K562 (cell line): ENCODE measurements around the gene ZCCHC8. TPM values are rescaled to one million over a fixed set of nuclear protein-coding genes. Genes with fewer than 3 reads are reported as not detected.

Experiments used
- ATAC-seq: fragments of 200-7000 bp; cut with Tn5 transposase; 3 replicates; pipeline ENCODE4 v1.9.1; 2020; ENCODE audit warnings: moderate library complexity
- BruUV-seq: library from RNA; stranded (reverse); fragments of 400-500 nt; replicated peaks from 2 replicates; lab custom pipeline; 2021; lab: Mats Ljungman, UMichigan
- CTCF ChIA-PET: fragments of 300-600 bp; formaldehyde crosslinking; extraction: SDS; loops from one replicate; lab custom pipeline; 2021; ENCODE audit warnings: low intra/inter-chr PET ratio; lab: Yijun Ruan, JAX
- POLR2A ChIA-PET: fragments of 300-600, 350-650 bp; sonication (Branson Sonifier 250); formaldehyde crosslinking; extraction: SDS; loops from one replicate; lab custom pipeline; 2021; ENCODE audit warnings: antibody characterized with exemption, inconsistent platforms; lab: Yijun Ruan, JAX
- DNase-seq, 4 experiments: peaks; one replicate each; pipeline versions ENCODE4 v3.0.0 to v3.0.0-alpha.2; 2011 to 2018; ENCODE audit warnings: low spot score in 3 of 4, mixed read lengths in 3 of 4; ENCODE audit errors: extremely low read depth in 1 of 4
- FAIRE-seq: peaks from 2 replicates; lab custom pipeline; 2011; peaks lifted over from hg19 to GRCh38; lab: Jason Lieb, UNC
- H2AFZ ChIP-seq: 2 replicates; pipeline ENCODE4 v1.6.0; 2011; ENCODE audit warnings: low read depth, low read length, control low read depth, inconsistent platforms
- H3K27ac ChIP-seq: fragments of 200-600 bp; 3 replicates; pipeline ENCODE4 v1.8.0; 2011; ENCODE audit warnings: low read depth, mild to moderate bottlenecking, control low read depth, inconsistent platforms, low read length, moderate library complexity, mixed read lengths; ENCODE audit errors: extremely low read depth
- H3K27me3 ChIP-seq, 2 experiments: fragments of 300-600 bp in 1 of 2; 2 replicates in 1 of 2; 3 replicates in 1 of 2; pipeline versions ENCODE4 v1.6.0 to v1.8.0; 2011; ENCODE audit warnings: inconsistent platforms in 2 of 2, low read length in 2 of 2, mild to moderate bottlenecking in 1 of 2, mixed read lengths in 1 of 2, moderate library complexity in 1 of 2; ENCODE audit not compliant: control insufficient read depth in 2 of 2, insufficient read depth in 2 of 2
- H3K36me3 ChIP-seq: fragments of 300-600 bp; 3 replicates; pipeline ENCODE4 v1.8.0; 2011; ENCODE audit warnings: mild to moderate bottlenecking, low read length, inconsistent platforms; ENCODE audit not compliant: control insufficient read depth, insufficient read depth
- H3K4me1 ChIP-seq, 2 experiments: fragments of 200-600 bp in 1 of 2; replicated peaks in 1 of 2; 2 replicates in 1 of 2; 3 replicates in 1 of 2; pipeline versions ENCODE4 v1.5.1 to v1.8.0; 2011; ENCODE audit warnings: inconsistent platforms in 2 of 2, low read length in 2 of 2, mild to moderate bottlenecking in 1 of 2, mixed read lengths in 1 of 2, moderate library complexity in 1 of 2; ENCODE audit not compliant: control insufficient read depth in 2 of 2, insufficient read depth in 2 of 2
- H3K4me2 ChIP-seq: 2 replicates; pipeline ENCODE4 v1.6.1; 2011; ENCODE audit warnings: low read length, control low read depth, inconsistent platforms, mixed read lengths; ENCODE audit not compliant: insufficient read depth
- H3K4me3 ChIP-seq: fragments of 200-600 bp; sonication (generic), shearing (Covaris generic); 2 replicates; pipeline ENCODE4 v1.5.1; 2016; ENCODE audit warnings: control low read depth, inconsistent platforms
- H3K79me2 ChIP-seq: fragments of 200-600 bp; 3 replicates; pipeline ENCODE4 v1.8.0; 2011; ENCODE audit warnings: low read length, inconsistent platforms; ENCODE audit not compliant: control insufficient read depth, insufficient read depth
- H3K9ac ChIP-seq, 2 experiments: 2 replicates each; pipeline versions ENCODE4 v1.6.0 to v1.6.1; 2011; ENCODE audit warnings: low read depth in 2 of 2, low read length in 2 of 2, control low read depth in 1 of 2, inconsistent platforms in 1 of 2, mild to moderate bottlenecking in 1 of 2, mixed read lengths in 1 of 2; ENCODE audit not compliant: insufficient read depth in 1 of 2
- H3K9me1 ChIP-seq: one replicate; pipeline ENCODE4 v1.6.0; 2011; ENCODE audit warnings: inconsistent platforms, mild to moderate bottlenecking, low read length, moderate library complexity; ENCODE audit not compliant: control insufficient read depth, insufficient read depth
- H3K9me3 ChIP-seq: replicated peaks from 2 replicates; pipeline ENCODE4 v1.5.1; 2011; ENCODE audit warnings: low read depth, low read length, inconsistent platforms; ENCODE audit not compliant: control insufficient read depth, insufficient read depth
- H4K20me1 ChIP-seq: replicated peaks from 2 replicates; pipeline ENCODE4 v1.6.1; 2011; ENCODE audit warnings: low read length, inconsistent platforms, mixed read lengths; ENCODE audit not compliant: control insufficient read depth, insufficient read depth
- CBX3 ChIP-seq, 2 experiments: IDR thresholded peaks; 1 replicate in 1 of 2; 2 replicates in 1 of 2; pipeline ENCODE4 v1.6.1; 2012; ENCODE audit warnings: inconsistent platforms in 2 of 2, low read length in 2 of 2, borderline replicate concordance in 1 of 2, control low read depth in 1 of 2
- CHCHD3 ChIP-seq: fragments of 250-450 bp; sonication (Bioruptor Pico); IDR thresholded peaks from 2 replicates; pipeline ENCODE4 v2.1.2; 2022; ENCODE audit warnings: mild to moderate bottlenecking
- DMBX1 ChIP-seq: fragments of 250-450 bp; sonication (Bioruptor Pico); IDR thresholded peaks from 2 replicates; pipeline ENCODE4 v1.8.0; 2022; ENCODE audit warnings: inconsistent platforms, mild to moderate bottlenecking, moderate library complexity, borderline replicate concordance
- ESRRB ChIP-seq: fragments of 250-450 bp; sonication (Bioruptor Pico); IDR thresholded peaks from 2 replicates; pipeline ENCODE4 v1.5.0; 2020; ENCODE audit warnings: mild to moderate bottlenecking, moderate library complexity, borderline replicate concordance
- FOSL1 ChIP-seq: fragments of 200-800 bp; sonication (Bioruptor generic); conservative IDR thresholded peaks from 2 replicates; pipeline ENCODE4 v1.6.1; 2016; ENCODE audit warnings: missing genetic modification characterization, missing compliant biosample characterization
- MYNN ChIP-seq, 2 experiments: sonication (generic); formaldehyde crosslinking in 1 of 2; IDR thresholded peaks; 2 replicates each; pipeline versions ENCODE4 v1.5.0 to v1.6.1; 2016 to 2020; ENCODE audit warnings: antibody characterized with exemption in 1 of 2, missing genetic modification reagents in 1 of 2
- NCOA1 ChIP-seq: fragments of 450-650 bp; IDR thresholded peaks from 2 replicates; pipeline ENCODE4 v1.6.1; 2016; ENCODE audit warnings: low read depth
- NFYB ChIP-seq: IDR thresholded peaks from 2 replicates; pipeline ENCODE4 v1.6.1; 2011; ENCODE audit warnings: mild to moderate bottlenecking, moderate library complexity; ENCODE audit not compliant: insufficient read length; ENCODE audit errors: extremely low read depth
- PCBP2 ChIP-seq: fragments of 200-400 bp; formaldehyde crosslinking; IDR thresholded peaks from 2 replicates; pipeline ENCODE4 v1.6.1; 2018; ENCODE audit warnings: low read length, low read depth, mild to moderate bottlenecking, moderate library complexity; ENCODE audit not compliant: poor library complexity, severe bottlenecking
- SMAD1 ChIP-seq: fragments of 150-350 bp; IDR thresholded peaks from 2 replicates; pipeline ENCODE4 v1.6.1; 2014; ENCODE audit warnings: low read length, low read depth; ENCODE audit not compliant: partially characterized antibody
- SMARCE1 ChIP-seq: fragments of 450-650 bp; IDR thresholded peaks from 2 replicates; pipeline ENCODE4 v1.7.1; 2016; ENCODE audit warnings: mild to moderate bottlenecking
- ZZZ3 ChIP-seq: fragments of 450-650 bp; IDR thresholded peaks from 2 replicates; pipeline ENCODE4 v1.6.1; 2016; ENCODE audit warnings: antibody characterized with exemption, mild to moderate bottlenecking, moderate library complexity
- WGBS: fragments of 100-300 bp; shearing (Covaris generic); methylation state at CpG from one replicate; pipeline ENCODE4 v1.1.6; 2016; ENCODE audit warnings: low coverage, mixed read lengths; ENCODE audit not compliant: insufficient coverage; ENCODE audit errors: missing lambda C conversion rate; 5-methylcytosine and 5-hydroxymethylcytosine counted together
- in situ Hi-C: fragments of 300-500 bp; cut with MboI; formaldehyde crosslinking; loops from 4 replicates; pipeline ENCODE4 v1.15.0; 2018; ENCODE audit warnings: inconsistent platforms, mixed read lengths
- intact Hi-C: fragments of 100-400 bp; cut with micrococcal nuclease; formaldehyde crosslinking; loops from 2 replicates; pipeline ENCODE4 v1.14.2; 2022
- polyA plus RNA-seq, 8 experiments: library from polyadenylated mRNA; depleted of rRNA in 4 of 8; stranded (reverse) in 5 of 8; unstranded in 3 of 8; fragments of >200 nt; fragmentation: Nextera tagmentation in 2 of 8; fragmentation: Illumina TruSeq in 1 of 8; extraction: Ambion mirVana in 2 of 8; extraction: Trizol in 1 of 8; gene quantifications; 2 replicates each; pipeline versions ENCODE4 v1.2.1 to v1.2.3, GENCODE V29; 2011 to 2014; ENCODE audit warnings: inconsistent platforms in 1 of 8, missing spikeins in 1 of 8
- total RNA-seq, 7 experiments: library from RNA; depleted of rRNA in 6 of 7; stranded (reverse); fragments of >200 nt in 6 of 7; fragmentation: Illumina TruSeq in 2 of 7; extraction: Trizol in 2 of 7; gene quantifications; 2 replicates each; pipeline versions ENCODE4 v1.2.1 to v1.2.3, GENCODE V29; 2011 to 2021; ENCODE audit warnings: low replicate concordance in 1 of 7
- TF ChIP-seq, protein P1 (sequence below): fragments of 250-450 bp; sonication (Bioruptor Pico); IDR thresholded peaks from 2 replicates; pipeline ENCODE4 v1.4.0; 2020
- TF ChIP-seq, protein P2 (sequence below): IDR thresholded peaks from 2 replicates; pipeline ENCODE4 v1.6.1; 2016; ENCODE audit warnings: missing genetic modification characterization, missing compliant biosample characterization

ZCCHC8 gene
- total and polyA plus RNA-seq, 9 of the 15 experiments (the other 6 are each of a cell fraction or from before 2014, with no cell fraction given) = 14.8 to 50.9 (median 34.1) TPM

- H3K9me1 ChIP-seq = no peaks in the 10 kb centered on the region
- H3K79me2 ChIP-seq = no peaks in the 10 kb centered on the region
- CTCF ChIA-PET = no interaction called here
- FAIRE-seq (no peak), DNase-seq (no peak), ATAC-seq (no peak)
- POLR2A ChIA-PET = interaction anchor here (0.6 to 0.9 kb wide), 3 partner anchors 10 to 21 kb away, joined by 3 to 7 read pairs (median 3); partner anchors contain the start of genes KNTC1 and RSRC2
- peaks cover 87% of the 10 kb centered on the region for H3K36me3 ChIP-seq
- H3K9me3 ChIP-seq = no peaks in the 10 kb centered on the region
- BruUV-seq = no TSS peak
- TF ChIP-seq SMAD1 (no peak), ESRRB (CRISPR knock-in tag) (no peak), DMBX1 (CRISPR knock-in tag) (no peak), PCBP2 (no peak), MYNN (IDR thresholded peaks at IDR 0.05) (no peak), MYNN (CRISPR knock-in tag; IDR thresholded peaks at IDR 0.05) (no peak), ZZZ3 (no peak), SMARCE1 (no peak), CBX3 (IDR thresholded peaks at IDR 0.05; ENCODE audit: borderline replicate concordance in 1 of 2, low read length in 2 of 2) (no peak), NFYB (no peak), NCOA1 (no peak), FOSL1 (tag) (no peak), CHCHD3 (CRISPR knock-in tag) (no peak)
- TF ChIP-seq, protein P1, sequence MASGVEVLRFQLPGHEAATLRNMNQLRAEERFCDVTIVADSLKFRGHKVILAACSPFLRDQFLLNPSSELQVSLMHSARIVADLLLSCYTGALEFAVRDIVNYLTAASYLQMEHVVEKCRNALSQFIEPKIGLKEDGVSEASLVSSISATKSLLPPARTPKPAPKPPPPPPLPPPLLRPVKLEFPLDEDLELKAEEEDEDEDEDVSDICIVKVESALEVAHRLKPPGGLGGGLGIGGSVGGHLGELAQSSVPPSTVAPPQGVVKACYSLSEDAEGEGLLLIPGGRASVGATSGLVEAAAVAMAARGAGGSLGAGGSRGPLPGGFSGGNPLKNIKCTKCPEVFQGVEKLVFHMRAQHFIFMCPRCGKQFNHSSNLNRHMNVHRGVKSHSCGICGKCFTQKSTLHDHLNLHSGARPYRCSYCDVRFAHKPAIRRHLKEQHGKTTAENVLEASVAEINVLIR (CRISPR knock-in tag) = no peak
- TF ChIP-seq, protein P2, sequence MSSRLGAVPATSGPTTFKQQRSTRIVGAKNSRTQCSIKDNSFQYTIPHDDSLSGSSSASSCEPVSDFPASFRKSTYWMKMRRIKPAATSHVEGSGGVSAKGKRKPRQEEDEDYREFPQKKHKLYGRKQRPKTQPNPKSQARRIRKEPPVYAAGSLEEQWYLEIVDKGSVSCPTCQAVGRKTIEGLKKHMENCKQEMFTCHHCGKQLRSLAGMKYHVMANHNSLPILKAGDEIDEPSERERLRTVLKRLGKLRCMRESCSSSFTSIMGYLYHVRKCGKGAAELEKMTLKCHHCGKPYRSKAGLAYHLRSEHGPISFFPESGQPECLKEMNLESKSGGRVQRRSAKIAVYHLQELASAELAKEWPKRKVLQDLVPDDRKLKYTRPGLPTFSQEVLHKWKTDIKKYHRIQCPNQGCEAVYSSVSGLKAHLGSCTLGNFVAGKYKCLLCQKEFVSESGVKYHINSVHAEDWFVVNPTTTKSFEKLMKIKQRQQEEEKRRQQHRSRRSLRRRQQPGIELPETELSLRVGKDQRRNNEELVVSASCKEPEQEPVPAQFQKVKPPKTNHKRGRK = no peak
- 82% methylated on average over 5 of the region's 5 CpGs for WGBS
- in situ Hi-C loops = no loop called here
- no peaks in the 10 kb centered on the region for H4K20me1 ChIP-seq
- H3K27ac ChIP-seq = no peak overlapping the region
- H2AFZ ChIP-seq = no peak overlapping the region
- H3K4me2 ChIP-seq = no peak overlapping the region
- no peak overlapping the region for H3K9ac ChIP-seq
- no peaks in the 10 kb centered on the region for H3K27me3 ChIP-seq
- H3K4me1 ChIP-seq = no peaks in the 10 kb centered on the region
- no peak overlapping the region for H3K4me3 ChIP-seq
- intact Hi-C loops = no loop called here
Measured at GRCh38 chr12:122547330-122547729, 46.6 kb upstream of the ZCCHC8 start.
